Stimulated activated CD4-positive, alpha-beta T cell treated with anti-CD3 and anti-CD28 coated beads, Interleukin-15, amount 100 ng/mL, for 48 hours (primary cell): ENCODE measurements around the gene NEIL1.
"Not testable (repeated sequence)": the region's sequence is repeated elsewhere in the genome, so short reads cannot be mapped to it uniquely, and the experiment has no call there.

ENCODE experiments used
- DNase-seq, 2 donors: peaks; one replicate each; pipeline ENCODE4 v3.0.0-alpha.2; 2020; ENCODE audit warnings: low read depth in 2 of 2

The NEIL1 gene

GRCh38 chr15:75333654-75334419, 13.0 kb upstream of the NEIL1 start:
- DNase-seq, result not testable (repeated sequence)

- DNase-seq, result no peak
Measured at GRCh38 chr15:75335313-75335704, 11.5 kb upstream of the NEIL1 start.

- peak; percentile 81 to 85 for DNase-seq
Measured at GRCh38 chr15:75335705-75336355, 11.0 kb upstream of the NEIL1 start, which contains the start of gene COMMD4. Gene COMMD4 (plus strand): TSS chr15:75336063. CDS start chr15:75336090, 27 bp downstream.

GRCh38 chr15:75338661-75339240, 8.1 kb upstream of the NEIL1 start:
- no peak for DNase-seq

- DNase-seq, result no peak
Measured at GRCh38 chr15:75339531-75340240, 7.2 kb upstream of the NEIL1 start.

GRCh38 chr15:75342221-75342620, 4.6 kb upstream of the NEIL1 start:
- DNase-seq, result no peak

GRCh38 chr15:75343953-75344352, 2.9 kb upstream of the NEIL1 start:
- not testable (repeated sequence) for DNase-seq

- peak; percentile 14 to 34 for DNase-seq
Measured at GRCh38 chr15:75347222-75348033, 589 bp downstream of the NEIL1 start.

- no peak for DNase-seq
Measured at GRCh38 chr15:75348034-75348561, 1.3 kb downstream of the NEIL1 start.

GRCh38 chr15:75348562-75349350, 1.9 kb downstream of the NEIL1 start:
- DNase-seq, result no peak

GRCh38 chr15:75349351-75349669, 2.5 kb downstream of the NEIL1 start:
- not testable (repeated sequence) for DNase-seq

GRCh38 chr15:75349851-75350588, 3.2 kb downstream of the NEIL1 start:
- DNase-seq, result peak; percentile 58 to 60

GRCh38 chr15:75350601-75351361, 3.9 kb downstream of the NEIL1 start:
- DNase-seq, result no peak

GRCh38 chr15:75352186-75353080, 5.6 kb downstream of the NEIL1 start:
- DNase-seq, result no peak

- no peak for DNase-seq
Measured at GRCh38 chr15:75353604-75354003, 6.8 kb downstream of the NEIL1 start.

GRCh38 chr15:75354454-75354853, 7.6 kb downstream of the NEIL1 start:
- no peak for DNase-seq

GRCh38 chr15:75355369-75355768, 8.5 kb downstream of the NEIL1 start:
- no peak for DNase-seq

GRCh38 chr15:75356006-75356405, 9.2 kb downstream of the NEIL1 start:
- DNase-seq, result no peak
